GM23248 (cell line): Measurements from ENCODE around the gene NEK11. TPM values are rescaled to one million over a fixed set of nuclear protein-coding genes. Genes with fewer than 3 reads are reported as not detected.
A peak's percentile ranks its signal among the peaks of the same experiment; 100 is the strongest.
"Not testable (repeated sequence)": the region's sequence is repeated elsewhere in the genome, so short reads cannot be mapped to it uniquely, and the experiment has no call there.

Experiments
- DNase-seq: peaks from one replicate; pipeline ENCODE4 v3.0.0-alpha.2; 2015
- H2AFZ ChIP-seq: fragments of 200-600 bp; sonication (generic); 2 replicates; pipeline ENCODE4 v1.6.1; 2016; ENCODE audit warnings: antibody characterized with exemption
- H3F3A ChIP-seq: fragments of 200-600 bp; sonication (generic); 2 replicates; pipeline ENCODE4 v1.6.1; 2016; ENCODE audit warnings: mild to moderate bottlenecking, antibody characterized with exemption, mixed run types; ENCODE audit not compliant: insufficient read depth
- H3K27ac ChIP-seq: fragments of 200-600 bp; sonication (generic); 2 replicates; pipeline ENCODE4 v1.5.1; 2016; ENCODE audit warnings: mild to moderate bottlenecking
- H3K27me3 ChIP-seq: fragments of 200-600 bp; sonication (generic); replicated peaks from 2 replicates; pipeline ENCODE4 v1.6.1; 2016; ENCODE audit warnings: mild to moderate bottlenecking; ENCODE audit not compliant: insufficient read depth
- H3K36me3 ChIP-seq: fragments of 200-600 bp; sonication (generic); 2 replicates; pipeline ENCODE4 v1.6.1; 2016; ENCODE audit warnings: low read depth, mild to moderate bottlenecking
- H3K4me1 ChIP-seq: fragments of 200-600 bp; sonication (generic); 2 replicates; pipeline ENCODE4 v1.6.1; 2016; ENCODE audit warnings: mild to moderate bottlenecking; ENCODE audit not compliant: insufficient read depth
- H3K4me2 ChIP-seq: fragments of 200-600 bp; sonication (generic); one replicate; pipeline ENCODE4 v1.6.1; 2016; ENCODE audit warnings: mild to moderate bottlenecking; ENCODE audit not compliant: unreplicated experiment
- H3K4me3 ChIP-seq: fragments of 200-600 bp; sonication (generic); 2 replicates; pipeline ENCODE4 v1.5.1; 2016; ENCODE audit warnings: mild to moderate bottlenecking
- H3K79me2 ChIP-seq: fragments of 200-600 bp; sonication (generic); 2 replicates; pipeline ENCODE4 v1.6.1; 2016; ENCODE audit warnings: mild to moderate bottlenecking; ENCODE audit not compliant: insufficient read depth
- H3K9ac ChIP-seq: fragments of 200-600 bp; sonication (generic); 2 replicates; pipeline ENCODE4 v1.6.1; 2016; ENCODE audit warnings: mild to moderate bottlenecking
- H3K9me2 ChIP-seq: fragments of 200-600 bp; sonication (generic); 2 replicates; pipeline ENCODE4 v1.6.1; 2016; ENCODE audit warnings: mixed run types, mild to moderate bottlenecking, moderate library complexity; ENCODE audit not compliant: insufficient read depth
- H3K9me3 ChIP-seq: fragments of 200-600 bp; sonication (generic); one replicate; pipeline ENCODE4 v1.6.1; 2017; ENCODE audit warnings: low read depth
- H4K20me1 ChIP-seq: fragments of 200-600 bp; sonication (generic); 2 replicates; pipeline ENCODE4 v1.6.0; 2016; ENCODE audit not compliant: insufficient read depth
- EZH2 ChIP-seq: fragments of 200-600 bp; sonication (generic); IDR thresholded peaks from 2 replicates; pipeline ENCODE4 v1.6.1; 2018; ENCODE audit warnings: antibody characterized with exemption, mild to moderate bottlenecking; ENCODE audit not compliant: insufficient read depth, poor library complexity, severe bottlenecking
- EZH2phosphoT487 ChIP-seq: fragments of 200-600 bp; sonication (generic); IDR thresholded peaks from 2 replicates; pipeline ENCODE4 v1.6.1; 2018; ENCODE audit warnings: antibody characterized with exemption, moderate library complexity, mild to moderate bottlenecking, low read depth; ENCODE audit not compliant: insufficient read depth
- WGBS, 2 experiments: methylation state at CpG; one replicate each; pipeline ENCODE4 v1.1.6; 2015 to 2017; ENCODE audit warnings: low lambda C conversion rate in 2 of 2, low coverage in 1 of 2; ENCODE audit errors: missing lambda C conversion rate in 2 of 2; 5-methylcytosine and 5-hydroxymethylcytosine counted together
- in situ Hi-C: fragments of 300-500 bp; cut with MboI; formaldehyde crosslinking; loops from 2 replicates; pipeline ENCODE4 v1.15.0; 2020
- polyA plus RNA-seq: library from polyadenylated mRNA; unstranded; fragments of >200 nt; fragmentation: Nextera tagmentation; extraction: Ambion mirVana; gene quantifications from 2 replicates; pipeline ENCODE4 v1.2.1, GENCODE V29; 2016
- total RNA-seq: library from RNA; depleted of rRNA; stranded (reverse); fragments of >200 nt; shearing (Covaris generic); gene quantifications from 2 replicates; pipeline ENCODE4 v1.2.3, GENCODE V29; 2014

Gene NEK11
- total and polyA plus RNA-seq, 2 experiments from 2014 or later, result 7.6 to 18.5 TPM

- Histone ChIP-seq H3K79me2 (peaks cover 18% of the 10 kb centered on the region), H2AFZ (no peak overlapping the region), H3K4me1 (no peaks in the 10 kb centered on the region), H3F3A (no peaks in the 10 kb centered on the region), H3K27ac (no peak overlapping the region), H4K20me1 (no peaks in the 10 kb centered on the region), H3K36me3 (peaks cover 6% of the 10 kb centered on the region; the same call in 1 of the 2 replicates), H3K27me3 (no peaks in the 10 kb centered on the region), H3K4me3 (no peak overlapping the region), H3K9me2 (no peaks in the 10 kb centered on the region), H3K9ac (no peak overlapping the region), H3K9me3 (no peaks in the 10 kb centered on the region), H3K4me2 (no peak overlapping the region)
- 96 to 100% methylated on average over 2 of the region's 2 CpGs for WGBS, 2 experiments
- no peak for TF ChIP-seq EZH2
- TF ChIP-seq EZH2phosphoT487, result no peak
- DNase-seq, result no peak
- in situ Hi-C loops, result no loop called here
Observed at GRCh38 chr3:131374741-131375140, 348.1 kb downstream of the NEK11 start.

GRCh38 chr3:131380821-131381444 is 354.3 kb downstream of the NEK11 start:
- H3K9me3 ChIP-seq, H3K36me3 ChIP-seq, H3F3A ChIP-seq, H3K4me1 ChIP-seq, in situ Hi-C loops, H3K9me2 ChIP-seq, H3K27me3 ChIP-seq, H4K20me1 ChIP-seq: not testable (repeated sequence)
- WGBS, 2 experiments, result 17 to 18% methylated on average over 16 of the region's 16 CpGs
- Histone ChIP-seq H3K79me2 (peaks cover 42% of the 10 kb centered on the region), H3K4me2 (peak overlapping the region; percentile 90), H3K4me3 (peak overlapping the region; percentile 97), H3K9ac (peak overlapping the region; percentile 96), H2AFZ (peak overlapping the region; percentile 95), H3K27ac (peak overlapping the region; percentile 69)
- DNase-seq, result peak; percentile 28

- no peaks in the 10 kb centered on the region for H3K9me3 ChIP-seq
- peak within 1 kb of the TSS; percentile 77 for H3K27ac ChIP-seq
- peak within 1 kb of the TSS; percentile 95 for H2AFZ ChIP-seq
- DNase-seq, result peak; percentile 100
- no peaks in the 10 kb centered on the region for H3K27me3 ChIP-seq
- TF ChIP-seq EZH2 (no peak), EZH2phosphoT487 (no peak)
- peak within 1 kb of the TSS; percentile 99 for H3K4me2 ChIP-seq
- no peaks in the 10 kb centered on the region for H3K36me3 ChIP-seq
- H3K9ac ChIP-seq, result peak within 1 kb of the TSS; percentile 96
- H3K9me2 ChIP-seq, result no peaks in the 10 kb centered on the region
- in situ Hi-C loops, result no loop called here
- H3K4me1 ChIP-seq, result peaks cover 6% of the 10 kb centered on the region
- 1 to 2% methylated on average over 45 to 63 of the region's 73 CpGs for WGBS, 2 experiments
- peaks cover 42% of the 10 kb centered on the region for H3K79me2 ChIP-seq
- H3K4me3 ChIP-seq, result peak within 1 kb of the TSS; percentile 97
- H4K20me1 ChIP-seq, result no peaks in the 10 kb centered on the region
- H3F3A ChIP-seq, result no peaks in the 10 kb centered on the region
Observed at GRCh38 chr3:131381445-131382291, 355.0 kb downstream of the NEK11 start, which contains the start of gene NUDT16. Gene NUDT16, plus strand, starts transcription at chr3:131381774. Its CDS starts 31 bp downstream, at chr3:131381805.

- H3K27me3 ChIP-seq, result no peaks in the 10 kb centered on the region
- H3K36me3 ChIP-seq, result no peaks in the 10 kb centered on the region
- TF ChIP-seq EZH2phosphoT487 (no peak), EZH2 (no peak)
- H3K4me1 ChIP-seq, result peaks cover 22% of the 10 kb centered on the region
- H3K79me2 ChIP-seq, result peaks cover 11% of the 10 kb centered on the region
- no peaks in the 10 kb centered on the region for H3K9me3 ChIP-seq
- 0 out of 2 replicates have a peak, but pooled peaks cover 11% of the 10 kb centered on the region for H3F3A ChIP-seq
- H3K4me3 ChIP-seq, result no peak overlapping the region
- H2AFZ ChIP-seq, result no peak overlapping the region
- no peak overlapping the region for H3K27ac ChIP-seq
- WGBS, 2 experiments, result 64 to 65% methylated on average over 6 of the region's 6 CpGs
- in situ Hi-C loops, result no loop called here
- no peaks in the 10 kb centered on the region for H3K9me2 ChIP-seq
- no peak overlapping the region for H3K9ac ChIP-seq
- no peaks in the 10 kb centered on the region for H4K20me1 ChIP-seq
- H3K4me2 ChIP-seq, result no peak overlapping the region
- DNase-seq, result no peak
Observed at GRCh38 chr3:131386429-131387165, 359.9 kb downstream of the NEK11 start.
